GM11168 (cell line): ENCODE data around the gene OR6Q1.
"Not testable (repeated sequence)": the region's sequence is repeated elsewhere in the genome, so short reads cannot be mapped to it uniquely, and the experiment has no call there.

Source experiments
- in situ Hi-C: fragments of 300-500 bp; cut with MboI; formaldehyde crosslinking; loops from one replicate; pipeline ENCODE4 v1.12.0; 2022; ENCODE audit warnings: low sequenced_read_pairs; ENCODE audit not compliant: unreplicated experiment

Gene OR6Q1

DNA sequence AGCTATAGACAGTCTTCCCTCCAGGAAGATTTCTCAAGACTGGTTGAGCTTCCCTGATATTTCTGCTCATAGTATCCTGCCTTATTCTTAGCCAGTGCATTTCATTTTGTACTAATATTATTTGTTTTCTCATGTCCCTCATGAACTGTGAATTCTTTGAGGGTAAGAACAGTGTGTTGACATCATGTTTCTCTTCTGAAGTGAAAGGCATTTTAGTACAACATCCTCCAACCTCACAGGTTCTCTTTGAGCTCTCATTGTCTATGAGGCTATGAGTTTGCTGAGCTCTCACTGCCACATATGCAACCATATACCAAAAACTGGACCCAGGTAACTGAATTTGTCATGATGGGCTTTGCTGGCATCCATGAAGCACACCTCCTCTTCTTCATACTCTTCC lies at the start of gene OR6Q1:
OR6Q1 (plus strand) TSS at position 301 of the 400 bp plus-strand sequence; CDS start at position 301, 0 bp downstream.
- in situ Hi-C loops, result no loop called here

- in situ Hi-C loops, result no loop called here
Measured at GRCh38 chr11:57981536-57981935, 49.2 kb upstream of the OR6Q1 start.

GRCh38 chr11:57982776-57983175 lies 48.0 kb upstream of the OR6Q1 start:
- in situ Hi-C loops, result no loop called here

DNA sequence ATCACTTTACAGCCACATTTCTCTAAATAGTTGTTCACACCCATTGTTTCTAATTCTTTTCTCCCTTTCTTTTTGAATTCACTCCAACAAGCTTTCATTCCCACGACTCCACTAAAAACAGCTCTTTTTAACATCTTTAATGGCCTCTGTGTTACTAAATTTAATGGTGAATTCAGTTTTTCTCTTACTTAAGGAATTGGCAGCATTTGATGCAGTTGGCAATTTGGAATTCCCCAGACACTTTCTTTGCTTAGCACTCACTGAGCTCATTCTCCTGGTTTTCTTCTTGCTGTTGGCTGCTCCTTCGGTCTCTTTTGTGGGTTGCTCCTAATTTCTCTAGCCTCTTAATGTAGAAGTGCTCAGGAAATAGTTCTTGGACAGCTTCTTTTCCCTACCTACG lies 47.6 kb upstream of the OR6Q1 start:
- in situ Hi-C loops, result no loop called here

- in situ Hi-C loops, result not testable (repeated sequence)
Measured at GRCh38 chr11:57999523-57999922, 31.2 kb upstream of the OR6Q1 start.

DNA sequence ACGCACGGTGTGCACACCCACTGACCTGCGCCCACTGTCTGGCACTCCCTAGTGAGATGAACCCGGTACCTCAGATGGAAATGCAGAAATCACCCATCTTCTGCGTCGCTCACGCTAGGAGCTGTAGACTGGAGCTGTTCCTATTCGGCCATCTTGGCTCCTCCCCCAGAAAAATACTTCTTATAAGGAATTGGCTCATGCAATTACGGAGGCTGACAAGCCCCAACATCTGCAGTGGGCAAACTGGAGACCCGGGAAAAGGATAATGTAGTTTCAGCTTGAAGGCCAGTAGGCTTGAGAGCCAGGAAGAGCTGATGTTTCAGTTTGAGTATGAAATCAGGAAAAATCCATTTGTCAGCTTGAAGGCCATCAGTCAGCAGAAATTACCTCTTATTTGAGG lies 30.7 kb upstream of the OR6Q1 start:
- in situ Hi-C loops, result not testable (repeated sequence)

- in situ Hi-C loops, result no loop called here
Measured at GRCh38 chr11:58000699-58001098, 30.1 kb upstream of the OR6Q1 start.

DNA sequence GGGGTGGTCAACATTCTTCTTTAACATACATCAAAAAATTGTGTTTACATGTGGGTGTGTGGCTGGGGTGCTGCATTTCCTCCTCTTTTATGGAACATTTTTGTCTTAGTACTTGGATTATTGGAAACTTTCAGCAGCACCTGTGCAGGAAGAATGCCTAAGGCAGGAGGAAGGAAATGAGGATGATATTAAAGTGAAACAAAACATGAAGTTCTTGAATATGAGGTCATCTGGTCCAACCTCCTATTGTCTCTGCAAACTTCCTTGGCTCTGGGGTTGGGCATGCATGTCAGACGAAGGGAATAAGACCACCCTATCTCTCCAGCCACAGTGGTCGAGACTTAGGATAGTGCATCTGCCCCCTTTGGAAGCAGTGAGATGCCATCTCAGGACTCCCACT lies 27.7 kb upstream of the OR6Q1 start:
- in situ Hi-C loops, result no loop called here

DNA sequence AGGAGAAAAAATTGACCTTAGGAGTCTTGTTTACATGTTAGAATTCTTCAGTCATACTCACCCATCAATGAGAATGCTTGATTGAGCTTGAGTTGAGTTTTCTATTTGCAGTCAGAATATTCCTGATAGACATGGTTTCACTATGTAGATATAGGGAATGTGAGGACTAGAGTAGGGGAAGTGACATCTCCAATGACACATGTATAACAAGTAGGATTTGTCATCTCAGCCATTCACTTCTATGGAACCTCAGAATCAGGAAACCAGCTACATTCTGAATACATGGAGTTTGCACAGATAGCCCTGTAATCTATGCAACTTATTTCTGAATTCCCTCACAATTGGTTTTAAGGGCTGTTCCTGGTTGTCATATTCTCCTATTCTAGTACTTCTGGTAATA lies 27.2 kb upstream of the OR6Q1 start:
- in situ Hi-C loops, result no loop called here

DNA sequence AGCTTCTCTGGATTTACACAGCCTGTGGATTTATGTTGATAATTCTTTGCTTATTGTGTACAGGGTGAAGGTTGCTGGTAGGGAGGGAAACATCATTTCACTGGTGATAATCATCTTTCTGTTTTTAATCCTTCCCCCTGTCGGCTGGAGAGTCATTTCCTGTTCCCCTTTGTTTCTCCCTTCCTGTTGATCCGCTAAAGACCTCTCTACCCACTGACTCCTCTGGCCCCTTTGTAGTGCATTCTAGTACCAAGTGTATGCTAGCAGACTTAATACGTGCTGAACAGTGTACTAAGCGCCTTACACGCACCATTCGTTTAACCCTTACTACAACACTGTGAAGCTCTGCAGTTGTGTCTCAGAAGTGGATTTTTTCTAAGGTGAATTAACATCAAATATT lies 26.1 kb upstream of the OR6Q1 start:
- in situ Hi-C loops, result no loop called here

DNA sequence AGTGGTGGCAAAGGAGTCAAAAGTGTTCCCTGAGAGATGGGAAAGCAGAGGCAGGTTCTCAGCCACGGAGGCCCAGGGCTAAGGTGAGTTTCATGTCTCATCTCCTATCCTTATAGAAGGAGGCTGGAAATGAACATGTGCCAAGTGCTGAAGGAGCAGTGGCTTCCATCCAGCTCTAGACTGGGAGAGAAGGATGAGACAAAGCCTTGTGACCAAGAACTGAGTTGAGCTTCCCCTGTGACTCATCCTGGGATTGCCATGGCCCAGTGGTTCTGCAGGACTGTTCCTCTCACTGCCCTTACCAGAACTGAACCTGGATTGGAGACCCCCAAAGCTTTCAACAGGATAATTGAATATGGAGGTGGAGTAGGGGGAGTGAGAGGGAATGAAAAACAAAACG lies 23.8 kb upstream of the OR6Q1 start:
- in situ Hi-C loops, result no loop called here

GRCh38 chr11:58011771-58012170 lies 19.0 kb upstream of the OR6Q1 start:
- in situ Hi-C loops, result no loop called here

DNA sequence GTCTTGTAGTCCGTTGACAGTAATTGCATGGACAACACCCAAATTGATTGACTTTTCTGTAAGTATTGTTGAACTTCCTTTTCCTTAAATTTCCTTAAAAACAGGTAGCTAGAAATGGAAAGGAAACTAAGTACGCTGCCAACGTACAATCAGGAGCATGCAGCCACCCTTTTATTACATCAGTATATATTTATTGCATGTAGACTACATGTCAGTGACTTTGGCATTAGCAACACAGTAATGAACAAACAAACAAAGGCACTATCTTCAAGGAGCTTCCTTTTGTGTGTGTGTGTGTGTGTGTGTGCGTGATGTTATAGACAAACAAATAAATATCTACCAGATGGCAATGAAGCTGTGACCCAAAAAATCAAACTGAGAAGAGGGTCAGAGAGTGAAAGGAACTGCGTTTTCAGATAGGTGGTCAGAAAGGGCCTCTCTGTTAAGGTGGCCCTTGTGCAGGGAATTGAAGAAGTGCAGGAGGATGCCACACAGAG lies 7.3 kb upstream of the OR6Q1 start, which contains the start of gene OR9Q1:
OR9Q1 (plus strand) TSS at position 447 of the 497 bp plus-strand sequence. CDS start 155,564 bp downstream, outside the sequence.
- in situ Hi-C loops, result no loop called here

DNA sequence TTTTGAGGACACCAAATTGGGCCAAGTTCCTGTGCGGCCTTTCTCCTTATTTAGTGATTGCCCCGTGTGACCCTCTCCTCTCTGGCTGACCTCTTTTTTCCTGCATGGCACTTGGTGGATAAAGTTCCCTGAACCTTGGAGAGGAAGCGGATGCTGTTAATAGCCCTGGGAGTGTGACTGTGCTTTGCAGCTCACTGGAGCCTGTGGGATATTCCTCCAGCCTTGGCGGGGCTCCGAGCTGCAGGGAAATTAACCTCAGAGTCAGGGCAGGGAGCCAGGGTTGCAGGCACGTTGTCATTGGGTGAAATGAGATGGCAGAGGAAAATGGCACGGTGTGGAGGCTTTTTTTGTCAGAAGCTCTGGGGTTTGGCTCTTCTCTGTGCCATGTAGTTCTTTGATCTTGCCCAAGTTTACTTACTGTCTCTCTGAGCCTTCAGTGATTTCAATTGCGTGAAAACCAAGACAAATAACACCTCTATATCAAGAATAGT lies 6.1 kb upstream of the OR6Q1 start:
- in situ Hi-C loops, result no loop called here

GRCh38 chr11:58027341-58027740 lies 3.4 kb upstream of the OR6Q1 start:
- in situ Hi-C loops, result no loop called here

GRCh38 chr11:58028687-58029411 lies 1.9 kb upstream of the OR6Q1 start:
- in situ Hi-C loops, result no loop called here

DNA sequence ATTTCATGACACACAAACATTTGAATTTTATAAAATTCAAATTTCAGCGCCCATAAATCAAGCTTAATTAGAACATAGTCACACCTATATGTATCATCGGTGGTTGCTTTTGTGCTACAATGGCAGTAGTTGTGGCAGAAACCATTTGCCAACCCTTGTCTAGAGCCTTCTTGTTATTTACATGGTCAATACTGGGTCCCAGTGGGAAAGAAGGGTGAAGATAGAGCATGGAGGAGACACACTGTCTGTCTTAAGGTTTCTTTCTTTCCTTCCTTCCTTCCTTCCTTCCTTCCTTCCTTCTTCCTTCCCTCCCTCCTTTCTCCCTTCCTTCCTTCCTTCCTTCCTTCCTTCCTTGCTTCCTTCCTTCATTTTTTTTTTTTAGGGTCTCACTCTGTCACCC lies 3.7 kb downstream of the OR6Q1 start:
- in situ Hi-C loops, result no loop called here

DNA sequence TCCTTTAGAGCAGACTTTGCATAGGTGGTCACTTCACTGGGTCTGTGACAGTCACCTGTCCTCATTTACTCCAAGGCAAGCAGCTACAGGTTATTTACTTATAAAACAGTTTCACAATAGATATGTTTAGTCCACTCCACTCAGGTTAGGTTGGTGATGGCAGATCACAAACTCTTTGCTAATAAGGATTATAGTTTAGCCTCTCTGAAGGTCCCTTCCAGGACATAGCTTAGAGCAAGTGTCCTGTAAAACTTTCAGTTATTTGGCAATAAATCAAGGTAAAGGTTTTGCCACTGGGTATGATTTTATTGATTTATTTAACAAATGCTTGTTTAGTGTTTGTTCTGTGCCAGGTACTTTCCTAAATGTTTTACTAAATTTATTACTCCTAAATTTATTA lies 8.8 kb downstream of the OR6Q1 start:
- in situ Hi-C loops, result no loop called here

DNA sequence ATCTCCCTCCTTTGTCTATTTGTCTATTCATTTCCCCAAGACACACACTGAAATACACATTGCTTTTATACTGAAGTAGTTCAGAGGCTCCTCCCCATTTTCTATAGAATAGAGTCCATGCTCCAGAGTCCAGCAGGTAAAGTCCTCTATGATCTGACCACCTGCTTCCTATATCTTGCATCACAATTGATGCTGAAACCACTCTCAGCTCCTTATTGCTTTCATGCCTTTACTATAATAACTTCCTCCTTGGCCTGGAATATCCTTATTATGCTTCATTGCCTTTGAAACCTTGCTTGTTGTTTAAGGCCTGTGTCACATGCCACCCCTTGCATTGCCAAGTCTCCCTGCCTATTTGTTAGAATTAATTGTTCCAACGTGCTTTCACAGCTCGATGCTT lies 12.6 kb downstream of the OR6Q1 start:
- in situ Hi-C loops, result no loop called here

GRCh38 chr11:58046231-58046630 lies 15.5 kb downstream of the OR6Q1 start:
- in situ Hi-C loops, result no loop called here

- in situ Hi-C loops, result no loop called here
Measured at GRCh38 chr11:58047818-58048217, 17.1 kb downstream of the OR6Q1 start.

DNA sequence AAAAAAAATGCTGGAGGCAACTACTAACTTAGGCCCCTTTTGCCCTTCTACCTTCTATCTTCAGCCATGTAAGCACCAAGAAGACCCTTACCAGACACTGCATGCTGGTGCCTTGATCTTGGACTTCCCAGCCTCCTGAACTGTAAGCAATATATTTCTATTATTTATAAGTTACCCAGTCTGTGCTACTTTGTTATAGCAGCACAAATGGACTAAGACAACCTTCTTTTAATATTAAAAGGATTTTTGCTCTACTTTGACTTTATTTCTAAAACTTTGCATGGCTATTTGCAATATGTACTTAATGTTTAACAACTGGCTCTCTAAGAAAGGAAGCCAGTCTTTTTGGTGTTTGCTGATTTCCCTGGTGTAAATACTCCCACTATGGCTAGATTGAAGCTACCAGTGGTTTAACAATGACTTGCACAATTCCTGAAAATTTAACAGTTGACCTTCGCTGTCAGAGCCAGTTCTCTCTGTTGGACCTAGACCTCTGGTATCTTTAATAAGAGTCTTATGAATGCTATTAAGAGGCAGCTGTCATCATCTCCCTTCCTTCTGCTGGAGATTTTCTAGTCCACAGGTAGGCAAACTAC lies 25.2 kb downstream of the OR6Q1 start:
- in situ Hi-C loops, result no loop called here
